HCT116 (cell line): ENCODE measurements around the gene CA7. TPM values are rescaled to one million over a fixed set of nuclear protein-coding genes. Genes with fewer than 3 reads are reported as not detected.

Source experiments
- ATAC-seq: fragments of 200-7000 bp; cut with Tn5 transposase; 2 replicates; pipeline ENCODE4 v1.9.1; 2020; ENCODE audit warnings: mild to moderate bottlenecking, moderate library complexity
- BruUV-seq: library from RNA; stranded (reverse); fragments of 400-500 nt; replicated peaks from 2 replicates; lab custom pipeline; 2021; lab: Mats Ljungman, UMichigan
- CTCF ChIA-PET: fragments of 300-600 bp; sonication (Branson Sonifier 250); formaldehyde crosslinking; loops from one replicate; lab custom pipeline; 2021; ENCODE audit warnings: antibody characterized with exemption; lab: Charles Lee
- POLR2A ChIA-PET: fragments of 300-600, 350-600 bp; sonication (Branson Sonifier 250); formaldehyde crosslinking; loops from one replicate; lab custom pipeline; 2021; ENCODE audit warnings: antibody characterized with exemption; lab: Charles Lee
- RAD21 ChIA-PET, 2 experiments: fragments of 300-600 bp; sonication (Branson Sonifier 250); formaldehyde crosslinking; loops; one replicate each; lab custom pipeline; 2023; ENCODE audit warnings: low total read pairs in 2 of 2; ENCODE audit not compliant: uncharacterized antibody in 2 of 2, unreplicated experiment in 2 of 2, low non-redundant PET in 1 of 2; lab: Charles Lee
- DNase-seq: peaks from one replicate; pipeline ENCODE4 v3.0.0-alpha.2; 2010; ENCODE audit warnings: low read depth, low spot score
- H2AFZ ChIP-seq: fragments of 200-600 bp; shearing (Covaris generic), sonication (generic); 2 replicates; pipeline ENCODE4 v1.6.1; 2017; ENCODE audit warnings: low read depth, mixed run types, mixed read lengths, antibody characterized with exemption, low read length; ENCODE audit not compliant: poor library complexity, severe bottlenecking
- H3K27ac ChIP-seq: 2 replicates; pipeline ENCODE4 v1.5.1; 2012; ENCODE audit warnings: low read depth, low read length
- H3K27me3 ChIP-seq: fragments of 200-600 bp; sonication (generic); 2 replicates; pipeline ENCODE4 v1.6.1; 2016; ENCODE audit warnings: mixed run types, low read length, mixed read lengths; ENCODE audit not compliant: insufficient read depth
- H3K36me3 ChIP-seq, 2 experiments: fragments of 200-500 bp in 1 of 2; fragments of 200-600 bp in 1 of 2; sonication (Bioruptor generic) in 1 of 2; sonication (generic) in 1 of 2; 2 replicates each; pipeline versions ENCODE4 v1.5.1 to v1.6.1; 2014 to 2016; ENCODE audit warnings: low read length in 2 of 2, inconsistent platforms in 1 of 2, mixed read lengths in 1 of 2, mixed run types in 1 of 2; ENCODE audit not compliant: insufficient read depth in 2 of 2, control insufficient read depth in 1 of 2
- H3K4me1 ChIP-seq, 2 experiments: fragments of 200-600 bp in 1 of 2; sonication (generic) in 1 of 2; 2 replicates each; pipeline versions ENCODE4 v1.5.1 to v1.6.1; 2012 to 2017; ENCODE audit warnings: low read length in 2 of 2, inconsistent platforms in 1 of 2, mild to moderate bottlenecking in 1 of 2, mixed read lengths in 1 of 2, mixed run types in 1 of 2, moderate library complexity in 1 of 2; ENCODE audit not compliant: insufficient read depth in 2 of 2, control insufficient read depth in 1 of 2
- H3K4me2 ChIP-seq: fragments of 200-600 bp; sonication (generic); 2 replicates; pipeline ENCODE4 v1.6.1; 2017; ENCODE audit warnings: mixed run types, low read length, mixed read lengths
- H3K4me3 ChIP-seq, 2 experiments: fragments of 200-600 bp in 1 of 2; sonication (generic) in 1 of 2; replicated peaks in 1 of 2; 2 replicates each; pipeline ENCODE4 v1.5.1; 2011 to 2016; ENCODE audit warnings: low read length in 2 of 2, control low read depth in 1 of 2, low read depth in 1 of 2, mild to moderate bottlenecking in 1 of 2, mixed read lengths in 1 of 2, mixed run types in 1 of 2
- H3K79me2 ChIP-seq: fragments of 200-600 bp; sonication (generic); 2 replicates; pipeline ENCODE4 v1.6.1; 2017; ENCODE audit warnings: mild to moderate bottlenecking, mixed run types, low read length, moderate library complexity, mixed read lengths; ENCODE audit not compliant: insufficient read depth
- H3K9ac ChIP-seq: fragments of 200-600 bp; sonication (generic); 2 replicates; pipeline ENCODE4 v1.6.1; 2016; ENCODE audit warnings: low read length, mixed read lengths
- H3K9me2 ChIP-seq: fragments of 200-600 bp; sonication (generic), shearing (Covaris generic); 2 replicates; pipeline ENCODE4 v1.6.1; 2017; ENCODE audit warnings: mixed run types, mild to moderate bottlenecking, moderate library complexity; ENCODE audit not compliant: insufficient read depth
- H3K9me3 ChIP-seq, 2 experiments: fragments of 200-500 bp in 1 of 2; fragments of 200-600 bp in 1 of 2; sonication (Bioruptor generic) in 1 of 2; sonication (generic) in 1 of 2; 2 replicates each; pipeline ENCODE4 v1.6.1; 2014 to 2017; ENCODE audit warnings: low read length in 2 of 2, mixed read lengths in 2 of 2, inconsistent platforms in 1 of 2, low read depth in 1 of 2, mild to moderate bottlenecking in 1 of 2, mixed run types in 1 of 2, moderate library complexity in 1 of 2; ENCODE audit not compliant: control insufficient read depth in 1 of 2, insufficient read depth in 1 of 2
- H4K20me1 ChIP-seq: fragments of 200-600 bp; sonication (generic), shearing (Covaris generic); 2 replicates; pipeline ENCODE4 v1.6.1; 2017; ENCODE audit warnings: mixed run types, mild to moderate bottlenecking, moderate library complexity; ENCODE audit not compliant: insufficient read depth
- CBX3 ChIP-seq: IDR thresholded peaks from 2 replicates; pipeline ENCODE4 v1.6.1; 2012; ENCODE audit warnings: low read depth
- EGR1 ChIP-seq: IDR thresholded peaks from 2 replicates; pipeline ENCODE4 v1.6.1; 2012; ENCODE audit warnings: low read depth
- EZH2 ChIP-seq: fragments of 200-600 bp; sonication (generic); IDR thresholded peaks from 2 replicates; pipeline ENCODE4 v1.6.1; 2017; ENCODE audit warnings: antibody characterized with exemption, mixed run types
- EZH2phosphoT487 ChIP-seq: fragments of 200-600 bp; IDR thresholded peaks from 2 replicates; pipeline ENCODE4 v1.6.1; 2018; ENCODE audit warnings: antibody characterized with exemption, borderline replicate concordance
- JUND ChIP-seq: IDR thresholded peaks from 2 replicates; pipeline ENCODE4 v1.6.1; 2012
- POLR2AphosphoS5 ChIP-seq: IDR thresholded peaks from 2 replicates; pipeline ENCODE4 v1.6.1; 2011; ENCODE audit warnings: mild to moderate bottlenecking, low read depth, low read length, moderate library complexity
- SIN3A ChIP-seq: IDR thresholded peaks from 2 replicates; pipeline ENCODE4 v1.6.1; 2012; ENCODE audit warnings: low read depth
- SP1 ChIP-seq: IDR thresholded peaks from 2 replicates; pipeline ENCODE4 v1.6.1; 2012; ENCODE audit warnings: low read depth
- SRF ChIP-seq: IDR thresholded peaks from 2 replicates; pipeline ENCODE4 v1.6.1; 2012; ENCODE audit warnings: low read depth
- intact Hi-C: fragments of 100-400 bp; cut with micrococcal nuclease; formaldehyde crosslinking; loops from 2 replicates; pipeline ENCODE4 v1.10.0; 2022
- total RNA-seq: library from RNA; stranded (reverse); gene quantifications from one replicate; pipeline ENCODE4 v1.2.1, GENCODE V29; 2021; ENCODE audit not compliant: unreplicated experiment
- TF ChIP-seq, protein P1 (sequence below): IDR thresholded peaks from 2 replicates; pipeline ENCODE4 v1.6.1; 2012
- TF ChIP-seq, protein P2 (sequence below): IDR thresholded peaks from 2 replicates; pipeline ENCODE4 v1.6.1; 2012; ENCODE audit warnings: low read depth
- TF ChIP-seq, protein P3 (sequence below), 3 experiments: fragments of 200-600 bp in 1 of 3; sonication (generic) in 1 of 3; IDR thresholded peaks in 2 of 3; conservative IDR thresholded peaks in 1 of 3; 2 replicates each; pipeline ENCODE4 v1.5.1; 2012 to 2017; ENCODE audit warnings: low read depth in 2 of 3, low read length in 2 of 3, antibody characterized with exemption in 1 of 3, borderline replicate concordance in 1 of 3, control low read depth in 1 of 3, mild to moderate bottlenecking in 1 of 3, mixed read lengths in 1 of 3, mixed run types in 1 of 3, moderate library complexity in 1 of 3; ENCODE audit not compliant: insufficient read depth in 1 of 3

Gene CA7
- total RNA-seq, 1 experiment from 2014 or later = not detected

DNA sequence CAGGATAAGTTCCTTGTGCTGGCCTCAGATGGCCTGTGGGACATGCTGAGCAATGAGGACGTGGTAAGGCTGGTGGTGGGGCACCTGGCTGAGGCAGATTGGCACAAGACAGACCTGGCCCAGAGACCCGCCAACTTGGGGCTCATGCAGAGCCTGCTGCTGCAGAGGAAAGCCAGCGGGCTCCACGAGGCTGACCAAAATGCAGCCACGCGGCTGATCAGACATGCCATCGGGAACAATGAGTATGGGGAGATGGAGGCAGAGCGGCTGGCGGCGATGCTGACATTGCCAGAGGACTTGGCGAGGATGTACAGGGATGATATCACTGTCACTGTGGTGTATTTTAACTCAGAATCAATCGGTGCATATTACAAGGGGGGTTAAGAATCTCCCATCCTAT lies 41.3 kb downstream of the CA7 start:
- no peaks in the 10 kb centered on the region for H3K27me3 ChIP-seq
- ChIA-PET POLR2A (no interaction called here), CTCF (interaction anchor here (1.5 kb wide), 1 partner anchor 17 kb away, joined by 4 read pairs; no protein-coding TSS in a partner anchor), RAD21 (no interaction called here)
- no peak overlapping the region for H3K27ac ChIP-seq
- peaks cover 12 to 24% of the 10 kb centered on the region in 2 experiments; a peak in 3 of 4 replicates for H3K36me3 ChIP-seq
- DNase-seq (no peak), ATAC-seq (no peak)
- intact Hi-C loops = no loop called here
- H3K79me2 ChIP-seq = peaks cover 23% of the 10 kb centered on the region; the same call in 1 of the 2 replicates
- no peaks in the 10 kb centered on the region for H3K9me2 ChIP-seq
- no peak overlapping the region for H3K4me2 ChIP-seq
- no TSS peak for BruUV-seq
- H4K20me1 ChIP-seq = no peaks in the 10 kb centered on the region
- TF ChIP-seq, protein P1, sequence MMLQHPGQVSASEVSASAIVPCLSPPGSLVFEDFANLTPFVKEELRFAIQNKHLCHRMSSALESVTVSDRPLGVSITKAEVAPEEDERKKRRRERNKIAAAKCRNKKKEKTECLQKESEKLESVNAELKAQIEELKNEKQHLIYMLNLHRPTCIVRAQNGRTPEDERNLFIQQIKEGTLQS = no peak
- TF ChIP-seq SRF = no peak
- TF ChIP-seq SIN3A = no peak
- TF ChIP-seq, protein P2, sequence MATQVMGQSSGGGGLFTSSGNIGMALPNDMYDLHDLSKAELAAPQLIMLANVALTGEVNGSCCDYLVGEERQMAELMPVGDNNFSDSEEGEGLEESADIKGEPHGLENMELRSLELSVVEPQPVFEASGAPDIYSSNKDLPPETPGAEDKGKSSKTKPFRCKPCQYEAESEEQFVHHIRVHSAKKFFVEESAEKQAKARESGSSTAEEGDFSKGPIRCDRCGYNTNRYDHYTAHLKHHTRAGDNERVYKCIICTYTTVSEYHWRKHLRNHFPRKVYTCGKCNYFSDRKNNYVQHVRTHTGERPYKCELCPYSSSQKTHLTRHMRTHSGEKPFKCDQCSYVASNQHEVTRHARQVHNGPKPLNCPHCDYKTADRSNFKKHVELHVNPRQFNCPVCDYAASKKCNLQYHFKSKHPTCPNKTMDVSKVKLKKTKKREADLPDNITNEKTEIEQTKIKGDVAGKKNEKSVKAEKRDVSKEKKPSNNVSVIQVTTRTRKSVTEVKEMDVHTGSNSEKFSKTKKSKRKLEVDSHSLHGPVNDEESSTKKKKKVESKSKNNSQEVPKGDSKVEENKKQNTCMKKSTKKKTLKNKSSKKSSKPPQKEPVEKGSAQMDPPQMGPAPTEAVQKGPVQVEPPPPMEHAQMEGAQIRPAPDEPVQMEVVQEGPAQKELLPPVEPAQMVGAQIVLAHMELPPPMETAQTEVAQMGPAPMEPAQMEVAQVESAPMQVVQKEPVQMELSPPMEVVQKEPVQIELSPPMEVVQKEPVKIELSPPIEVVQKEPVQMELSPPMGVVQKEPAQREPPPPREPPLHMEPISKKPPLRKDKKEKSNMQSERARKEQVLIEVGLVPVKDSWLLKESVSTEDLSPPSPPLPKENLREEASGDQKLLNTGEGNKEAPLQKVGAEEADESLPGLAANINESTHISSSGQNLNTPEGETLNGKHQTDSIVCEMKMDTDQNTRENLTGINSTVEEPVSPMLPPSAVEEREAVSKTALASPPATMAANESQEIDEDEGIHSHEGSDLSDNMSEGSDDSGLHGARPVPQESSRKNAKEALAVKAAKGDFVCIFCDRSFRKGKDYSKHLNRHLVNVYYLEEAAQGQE = no peak
- TF ChIP-seq EZH2phosphoT487 = no peak
- no peak for TF ChIP-seq SP1
- TF ChIP-seq EGR1 = no peak
- no peak for TF ChIP-seq JUND
- TF ChIP-seq CBX3 = no peak
- TF ChIP-seq EZH2 = no peak
- TF ChIP-seq POLR2AphosphoS5 = no peak
- TF ChIP-seq, protein P3, sequence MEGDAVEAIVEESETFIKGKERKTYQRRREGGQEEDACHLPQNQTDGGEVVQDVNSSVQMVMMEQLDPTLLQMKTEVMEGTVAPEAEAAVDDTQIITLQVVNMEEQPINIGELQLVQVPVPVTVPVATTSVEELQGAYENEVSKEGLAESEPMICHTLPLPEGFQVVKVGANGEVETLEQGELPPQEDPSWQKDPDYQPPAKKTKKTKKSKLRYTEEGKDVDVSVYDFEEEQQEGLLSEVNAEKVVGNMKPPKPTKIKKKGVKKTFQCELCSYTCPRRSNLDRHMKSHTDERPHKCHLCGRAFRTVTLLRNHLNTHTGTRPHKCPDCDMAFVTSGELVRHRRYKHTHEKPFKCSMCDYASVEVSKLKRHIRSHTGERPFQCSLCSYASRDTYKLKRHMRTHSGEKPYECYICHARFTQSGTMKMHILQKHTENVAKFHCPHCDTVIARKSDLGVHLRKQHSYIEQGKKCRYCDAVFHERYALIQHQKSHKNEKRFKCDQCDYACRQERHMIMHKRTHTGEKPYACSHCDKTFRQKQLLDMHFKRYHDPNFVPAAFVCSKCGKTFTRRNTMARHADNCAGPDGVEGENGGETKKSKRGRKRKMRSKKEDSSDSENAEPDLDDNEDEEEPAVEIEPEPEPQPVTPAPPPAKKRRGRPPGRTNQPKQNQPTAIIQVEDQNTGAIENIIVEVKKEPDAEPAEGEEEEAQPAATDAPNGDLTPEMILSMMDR (IDR thresholded peaks at IDR 0.05 in 2 of 3, conservative IDR thresholded peaks at IDR 0.05 in 1 of 3; ENCODE audit: borderline replicate concordance in 1 of 3, insufficient read depth in 1 of 3, low read depth in 2 of 3, low read length in 2 of 3) = no peak
- H3K9ac ChIP-seq = no peak overlapping the region
- no peak overlapping the region for H3K4me3 ChIP-seq
- peaks cover 5% of the 10 kb centered on the region in 2 experiments; a peak in 3 of 4 replicates for H3K4me1 ChIP-seq
- H3K9me3 ChIP-seq = no peaks in the 10 kb centered on the region
- H2AFZ ChIP-seq = no peak overlapping the region
